Activated naive CD8-positive, alpha-beta T cell treated with anti-CD3 and anti-CD28 coated beads, Interleukin-2, amount 10 ng/mL, durations not matched to agents 7 days and 5 days (primary cell): ENCODE measurements around the gene SNTB2. TPM values are rescaled to one million over a fixed set of nuclear protein-coding genes. Genes with fewer than 3 reads are reported as not detected.
A peak's percentile ranks its signal among the peaks of the same experiment; 100 is the strongest.

ENCODE experiments used
- ATAC-seq: fragments of 150-1000 bp; cut with Tn5 transposase; one replicate; pipeline ENCODE4 v1.10.0; 2021; ENCODE audit warnings: low read depth, moderate library complexity
- POLR2A ChIA-PET: fragments of 350-600 bp; sonication (Branson Sonifier 250); formaldehyde crosslinking; loops from one replicate; lab custom pipeline; 2021; ENCODE audit warnings: antibody characterized with exemption; lab: Charles Lee
- DNase-seq: peaks from one replicate; pipeline ENCODE4 v3.0.0; 2021
- H3K27ac Mint-ChIP-seq: one replicate; pipeline ENCODE4 v1.8.0; 2022; ENCODE audit warnings: mild to moderate bottlenecking, mixed read lengths
- H3K27me3 Mint-ChIP-seq: one replicate; pipeline ENCODE4 v1.8.0; 2022; ENCODE audit warnings: mild to moderate bottlenecking, moderate library complexity, mixed read lengths
- H3K36me3 Mint-ChIP-seq: one replicate; pipeline ENCODE4 v1.8.0; 2021; ENCODE audit warnings: mild to moderate bottlenecking, mixed read lengths
- H3K4me1 Mint-ChIP-seq: one replicate; pipeline ENCODE4 v1.8.0; 2021; ENCODE audit warnings: mixed read lengths
- H3K4me3 Mint-ChIP-seq: one replicate; pipeline ENCODE4 v1.8.0; 2022; ENCODE audit warnings: mild to moderate bottlenecking, moderate library complexity, mixed read lengths
- H3K9me3 Mint-ChIP-seq: one replicate; pipeline ENCODE4 v1.8.0; 2021; ENCODE audit warnings: mixed read lengths
- total RNA-seq, 2 experiments: library from RNA; stranded (reverse); gene quantifications; one replicate each; pipeline ENCODE4 v1.2.3, GENCODE V29; 2021

SNTB2 gene
- total RNA-seq, 2 experiments from 2014 or later, result 19.1 to 24.1 TPM

GRCh38 chr16:69340095-69340644, 153.2 kb downstream of the SNTB2 start:
- Mint-ChIP-seq H3K36me3 (peaks cover 13% of the 10 kb centered on the region), H3K27ac (peak overlapping the region; percentile 96), H3K4me1 (peaks cover 34% of the 10 kb centered on the region), H3K9me3 (no peaks in the 10 kb centered on the region), H3K27me3 (no peaks in the 10 kb centered on the region), H3K4me3 (peak overlapping the region; percentile 94)
- POLR2A ChIA-PET, result interaction anchor here (0.6 to 3.0 kb wide), 6 partner anchors 11 to 1098 kb away, joined by 3 to 29 read pairs (median 4); partner anchors contain the start of genes CHTF8, PDF, TERF2 and UTP4
- ATAC-seq (no peak), DNase-seq (no peak)

DNA sequence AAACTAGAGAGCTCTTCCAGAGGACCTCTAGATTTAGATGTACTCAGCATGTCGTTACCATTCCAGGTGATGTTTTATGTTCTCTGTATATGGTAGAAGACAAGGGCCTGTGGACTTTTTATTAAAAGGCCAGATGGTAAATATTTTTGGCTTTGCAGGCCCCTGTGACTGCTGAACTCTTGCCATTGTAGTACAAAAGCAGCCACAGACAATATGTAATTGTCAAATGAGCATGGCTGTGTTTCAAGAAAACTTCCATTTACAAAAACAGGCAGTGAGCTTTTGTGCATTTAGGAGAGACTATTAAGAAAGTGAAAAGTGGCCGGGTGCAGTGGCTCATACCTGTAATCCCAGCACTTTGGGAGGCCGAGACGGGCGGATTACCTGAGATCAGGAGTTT, 157.2 kb downstream of the SNTB2 start:
- Mint-ChIP-seq H3K9me3 (no peaks in the 10 kb centered on the region), H3K4me1 (peaks cover 19% of the 10 kb centered on the region), H3K36me3 (peaks cover 17% of the 10 kb centered on the region), H3K27ac (no peak overlapping the region), H3K27me3 (no peaks in the 10 kb centered on the region), H3K4me3 (no peak overlapping the region)
- POLR2A ChIA-PET, result interaction anchor here (0.5 kb wide), 1 partner anchor 8 kb away, joined by 3 read pairs; no protein-coding TSS in a partner anchor
- DNase-seq, result no peak
- no peak for ATAC-seq

- H3K27ac Mint-ChIP-seq, result no peak overlapping the region
- H3K9me3 Mint-ChIP-seq, result no peaks in the 10 kb centered on the region
- no peak for DNase-seq
- POLR2A ChIA-PET, result no interaction called here
- H3K4me3 Mint-ChIP-seq, result no peak overlapping the region
- no peaks in the 10 kb centered on the region for H3K27me3 Mint-ChIP-seq
- no peak for ATAC-seq
- H3K36me3 Mint-ChIP-seq, result peaks cover 16% of the 10 kb centered on the region
- peaks cover 12% of the 10 kb centered on the region for H3K4me1 Mint-ChIP-seq
Measured at GRCh38 chr16:69345923-69346322, 159.0 kb downstream of the SNTB2 start.

DNA sequence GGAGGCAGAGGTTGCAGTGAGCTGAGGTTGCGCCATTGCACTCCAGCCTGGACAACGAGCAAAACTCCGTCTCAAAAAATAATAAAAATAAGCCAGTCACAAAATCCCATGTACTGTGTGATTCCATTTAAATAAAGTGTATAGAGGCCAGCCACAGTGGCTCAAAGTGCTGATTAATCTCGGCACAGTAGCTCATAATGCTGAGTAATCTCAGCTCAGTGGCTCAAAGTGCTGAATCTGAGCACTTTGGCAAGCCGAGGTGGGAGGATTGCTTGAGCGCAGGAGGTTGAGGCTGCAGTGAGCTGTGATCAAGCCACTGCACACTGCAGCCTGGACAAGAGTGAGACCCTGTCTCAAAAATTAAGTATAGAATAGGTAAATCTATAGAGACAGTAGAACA, 159.7 kb downstream of the SNTB2 start:
- no peak overlapping the region for H3K4me3 Mint-ChIP-seq
- peaks cover 15% of the 10 kb centered on the region for H3K36me3 Mint-ChIP-seq
- H3K9me3 Mint-ChIP-seq, result no peaks in the 10 kb centered on the region
- H3K4me1 Mint-ChIP-seq, result peaks cover 6% of the 10 kb centered on the region
- POLR2A ChIA-PET, result no interaction called here
- ATAC-seq, result no peak
- no peak for DNase-seq
- H3K27me3 Mint-ChIP-seq, result no peaks in the 10 kb centered on the region
- no peak overlapping the region for H3K27ac Mint-ChIP-seq

DNA sequence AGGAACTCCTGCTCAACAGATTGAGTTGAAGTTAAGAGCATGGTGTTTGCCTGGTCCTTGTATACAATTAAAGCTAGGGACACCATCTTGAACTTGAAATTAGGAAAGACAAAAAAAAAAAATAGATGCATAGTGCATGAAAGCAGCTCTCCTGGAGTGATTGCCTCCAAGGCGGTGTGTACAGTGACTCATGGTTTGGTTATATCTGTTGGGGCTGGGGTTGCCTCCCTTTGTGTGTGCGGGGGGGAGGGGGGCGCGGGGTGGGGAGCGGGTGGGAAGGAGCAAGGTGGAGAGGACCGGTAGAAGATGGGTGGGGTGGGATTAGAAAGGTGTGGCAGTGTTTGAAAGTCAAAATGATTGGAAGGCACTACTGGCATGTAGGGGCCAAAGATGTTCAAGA, 161.3 kb downstream of the SNTB2 start:
- H3K27me3 Mint-ChIP-seq, result no peaks in the 10 kb centered on the region
- DNase-seq (no peak), ATAC-seq (no peak)
- H3K36me3 Mint-ChIP-seq, result peaks cover 15% of the 10 kb centered on the region
- no peak overlapping the region for H3K4me3 Mint-ChIP-seq
- H3K27ac Mint-ChIP-seq, result no peak overlapping the region
- H3K9me3 Mint-ChIP-seq, result no peaks in the 10 kb centered on the region
- POLR2A ChIA-PET, result interaction anchor here (0.6 kb wide), 1 partner anchor 483 kb away, joined by 4 read pairs; no protein-coding TSS in a partner anchor
- peaks cover 2% of the 10 kb centered on the region for H3K4me1 Mint-ChIP-seq

GRCh38 chr16:69349536-69349935, 162.6 kb downstream of the SNTB2 start:
- Mint-ChIP-seq H3K9me3 (no peaks in the 10 kb centered on the region), H3K27ac (no peak overlapping the region), H3K4me1 (no peaks in the 10 kb centered on the region), H3K27me3 (no peaks in the 10 kb centered on the region), H3K36me3 (peaks cover 15% of the 10 kb centered on the region), H3K4me3 (no peak overlapping the region)
- no peak for ATAC-seq
- POLR2A ChIA-PET, result no interaction called here
- DNase-seq, result no peak

- no peak overlapping the region for H3K27ac Mint-ChIP-seq
Measured at GRCh38 chr16:69350536-69351133, 163.7 kb downstream of the SNTB2 start.

DNA sequence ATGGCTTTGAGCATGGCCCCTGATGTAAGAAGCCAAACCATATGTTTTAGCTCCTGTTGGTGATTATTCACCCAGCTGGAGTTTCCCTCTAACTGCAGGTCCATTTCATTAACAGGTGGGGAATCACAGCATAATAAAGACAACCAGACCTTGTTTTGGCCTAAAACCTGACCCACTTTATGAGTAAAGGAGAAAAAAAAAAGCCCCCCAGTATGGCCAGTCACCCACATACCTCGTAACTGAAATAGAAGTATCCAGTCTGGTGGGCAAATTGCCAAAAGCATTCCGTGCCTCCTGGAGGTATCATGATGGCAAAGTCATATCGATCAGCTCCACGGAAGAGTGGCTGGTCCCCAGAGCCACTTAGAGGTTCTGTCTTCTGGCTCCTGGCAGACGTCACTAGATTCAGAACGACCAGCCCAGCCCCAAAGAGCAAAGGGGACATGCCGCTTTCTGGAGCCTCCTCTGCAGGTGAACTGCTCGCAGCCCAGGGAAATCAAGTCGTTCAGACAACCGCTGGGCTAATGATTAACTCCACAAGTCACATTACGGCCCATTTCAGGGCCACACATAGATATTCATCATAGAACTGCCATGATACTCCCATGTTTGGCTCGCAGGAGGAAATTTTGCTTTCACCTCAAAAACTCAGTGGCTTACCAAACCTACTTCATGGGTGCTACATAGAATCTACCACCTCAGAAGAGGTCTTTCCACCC, 164.5 kb downstream of the SNTB2 start, which contains the start of gene TMED6:
Gene TMED6, minus strand, starts transcription at position 478 of the 719 bp plus-strand sequence. Its CDS starts 33 bp downstream, at position 445.
- POLR2A ChIA-PET, result interaction anchor here (1.1 kb wide), 1 partner anchor 12 kb away, joined by 4 read pairs; the partner anchor contains the start of gene COG8

More at GRCh38 chr16:69350536-69351133, 163.7 kb downstream of the SNTB2 start:
- POLR2A ChIA-PET, result no interaction called here
- DNase-seq (no peak), ATAC-seq (no peak)
- Mint-ChIP-seq H3K4me1 (no peaks in the 10 kb centered on the region), H3K36me3 (peaks cover 17% of the 10 kb centered on the region), H3K9me3 (no peaks in the 10 kb centered on the region), H3K27me3 (no peaks in the 10 kb centered on the region), H3K4me3 (no peak overlapping the region)

More for the DNA sequence above, 164.5 kb downstream of the SNTB2 start, which contains the start of gene TMED6:
- no peak within 1 kb of the TSS for H3K4me3 Mint-ChIP-seq
- no peaks in the 10 kb centered on the region for H3K27me3 Mint-ChIP-seq
- no peak within 1 kb of the TSS for H3K27ac Mint-ChIP-seq
- no peak for ATAC-seq
- H3K9me3 Mint-ChIP-seq, result no peaks in the 10 kb centered on the region
- no peaks in the 10 kb centered on the region for H3K4me1 Mint-ChIP-seq
- no peak for DNase-seq
- peaks cover 17% of the 10 kb centered on the region for H3K36me3 Mint-ChIP-seq

Other genes with a start within 250 kb of the SNTB2 start
- gene HAS3, start 81.5 kb upstream of the SNTB2 start, total RNA-seq, result 1 to 10 TPM; 1.2 to 1.6 TPM
- 100 to 1,000 TPM; 126 to 132 TPM for gene CHTF8, start 54.6 kb upstream of the SNTB2 start, total RNA-seq
- 10 to 100 TPM; 40.5 to 41.4 TPM for gene UTP4, start 54.5 kb upstream of the SNTB2 start, total RNA-seq
- gene VPS4A, start 124.2 kb downstream of the SNTB2 start, total RNA-seq, result 10 to 100 TPM; 38.6 to 41.8 TPM
- gene PDF, start 143.4 kb downstream of the SNTB2 start, total RNA-seq, result 10 to 100 TPM; 12.6 to 14.5 TPM
- gene COG8, start 152.4 kb downstream of the SNTB2 start, total RNA-seq, result 10 to 100 TPM; 42.5 to 43.9 TPM
- 10 to 100 TPM; 30.7 to 39.5 TPM for gene NIP7, start 152.6 kb downstream of the SNTB2 start, total RNA-seq
- gene TMED6, start 164.6 kb downstream of the SNTB2 start, total RNA-seq, result 1 to 10 TPM; 2.1 to 2.2 TPM
- 10 to 100 TPM; 50.8 to 52.7 TPM for gene TERF2, start 198.8 kb downstream of the SNTB2 start, total RNA-seq
- gene CYB5B, start 237.5 kb downstream of the SNTB2 start, total RNA-seq, result 100 to 1,000 TPM; 125 to 131 TPM